Activated T-helper 1 cell treated with anti-CD3 and anti-CD28 coated beads, Interleukin-12 subunit alpha, Interleukin-12 subunit beta, Interleukin-2, Interleukin-4 antibody, amounts not matched to agents 30 ng/mL and 10 ng/mL and 1 ng/mL, durations not matched to agents 14 hours and 24 hours and 36 hours (primary cell): ENCODE measurements around the gene ADORA2A. TPM values are rescaled to one million over a fixed set of nuclear protein-coding genes. Genes with fewer than 3 reads are reported as not detected.
A peak's percentile ranks its signal among the peaks of the same experiment; 100 is the strongest.

Experiments used
- DNase-seq: peaks from one replicate; pipeline ENCODE4 v3.0.0; 2021; ENCODE audit warnings: low spot score
- H3K27ac Mint-ChIP-seq: one replicate; pipeline ENCODE4 v1.8.0; 2021; ENCODE audit warnings: mild to moderate bottlenecking, mixed read lengths
- H3K27me3 Mint-ChIP-seq: one replicate; pipeline ENCODE4 v1.8.0; 2022; ENCODE audit warnings: mild to moderate bottlenecking, moderate library complexity, mixed read lengths; ENCODE audit not compliant: insufficient read depth
- H3K36me3 Mint-ChIP-seq: one replicate; pipeline ENCODE4 v1.8.0; 2021; ENCODE audit warnings: low read depth, mixed read lengths
- H3K4me1 Mint-ChIP-seq: one replicate; pipeline ENCODE4 v1.8.0; 2021; ENCODE audit warnings: low read depth, mixed read lengths
- H3K4me3 Mint-ChIP-seq: one replicate; pipeline ENCODE4 v1.8.0; 2021; ENCODE audit warnings: mild to moderate bottlenecking, moderate library complexity, mixed read lengths
- H3K9me3 Mint-ChIP-seq: one replicate; pipeline ENCODE4 v1.8.0; 2021; ENCODE audit warnings: mixed read lengths
- intact Hi-C: fragments of 100-400 bp; cut with micrococcal nuclease; formaldehyde crosslinking; loops from one replicate; pipeline ENCODE4 v1.15.1; 2024
- total RNA-seq: library from RNA; stranded (reverse); gene quantifications from 2 replicates; pipeline ENCODE4 v1.2.3, GENCODE V29; 2022

Gene ADORA2A
- total RNA-seq, 1 donor from 2014 or later: 27.7 TPM

GRCh38 chr22:24393848-24394247, 33.6 kb upstream of the ADORA2A start:
- no peak for DNase-seq
- Mint-ChIP-seq H3K4me1 (peaks cover 32% of the 10 kb centered on the region), H3K4me3 (no peak overlapping the region), H3K27ac (no peak overlapping the region), H3K36me3 (peaks cover 15% of the 10 kb centered on the region), H3K9me3 (no peaks in the 10 kb centered on the region), H3K27me3 (no peaks in the 10 kb centered on the region)
- intact Hi-C loops: no loop called here

GRCh38 chr22:24394254-24394653, 33.1 kb upstream of the ADORA2A start:
- intact Hi-C loops: no loop called here
- H3K4me3 Mint-ChIP-seq: no peak overlapping the region

DNA sequence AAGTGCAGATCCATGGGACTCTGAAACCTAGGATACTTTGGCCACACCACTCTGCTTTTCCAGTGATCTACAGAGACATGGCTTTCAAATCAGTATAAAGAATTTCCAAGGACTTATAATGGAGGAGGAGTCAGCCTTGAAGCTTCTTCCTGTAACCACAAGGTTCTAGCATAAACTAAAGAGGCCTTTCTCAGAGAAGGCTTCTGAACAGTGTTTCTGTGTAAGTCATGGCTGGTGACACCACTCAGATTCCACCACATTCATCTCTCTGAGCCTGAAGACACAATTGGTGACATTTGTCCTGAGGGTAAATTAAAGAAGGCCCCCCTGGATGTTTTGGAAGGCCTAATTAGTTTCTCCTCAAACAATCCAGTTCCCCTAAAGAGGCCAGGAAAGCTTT, 29.0 kb upstream of the ADORA2A start:
- Mint-ChIP-seq H3K4me1 (peaks cover 48% of the 10 kb centered on the region), H3K9me3 (no peaks in the 10 kb centered on the region), H3K36me3 (peaks cover 28% of the 10 kb centered on the region), H3K27me3 (no peaks in the 10 kb centered on the region), H3K4me3 (no peak overlapping the region), H3K27ac (peak overlapping the region; percentile 66)
- intact Hi-C loops: no loop called here
- no peak for DNase-seq

More at GRCh38 chr22:24394254-24394653, 33.1 kb upstream of the ADORA2A start:
- Mint-ChIP-seq H3K27me3 (no peaks in the 10 kb centered on the region), H3K4me1 (peaks cover 34% of the 10 kb centered on the region), H3K36me3 (peaks cover 14% of the 10 kb centered on the region), H3K9me3 (no peaks in the 10 kb centered on the region), H3K27ac (no peak overlapping the region)
- DNase-seq: no peak

GRCh38 chr22:24400034-24400725, 27.2 kb upstream of the ADORA2A start:
- peak overlapping the region; percentile 77 for H3K27ac Mint-ChIP-seq
- H3K27me3 Mint-ChIP-seq: no peaks in the 10 kb centered on the region
- no peaks in the 10 kb centered on the region for H3K9me3 Mint-ChIP-seq
- intact Hi-C loops: loop anchor here (1.0 kb wide), 1 partner anchor 34 kb away; no protein-coding TSS in a partner anchor
- no peak for DNase-seq
- peaks cover 32% of the 10 kb centered on the region for H3K36me3 Mint-ChIP-seq
- peak overlapping the region; percentile 37 for H3K4me3 Mint-ChIP-seq
- peaks cover 52% of the 10 kb centered on the region for H3K4me1 Mint-ChIP-seq

DNA sequence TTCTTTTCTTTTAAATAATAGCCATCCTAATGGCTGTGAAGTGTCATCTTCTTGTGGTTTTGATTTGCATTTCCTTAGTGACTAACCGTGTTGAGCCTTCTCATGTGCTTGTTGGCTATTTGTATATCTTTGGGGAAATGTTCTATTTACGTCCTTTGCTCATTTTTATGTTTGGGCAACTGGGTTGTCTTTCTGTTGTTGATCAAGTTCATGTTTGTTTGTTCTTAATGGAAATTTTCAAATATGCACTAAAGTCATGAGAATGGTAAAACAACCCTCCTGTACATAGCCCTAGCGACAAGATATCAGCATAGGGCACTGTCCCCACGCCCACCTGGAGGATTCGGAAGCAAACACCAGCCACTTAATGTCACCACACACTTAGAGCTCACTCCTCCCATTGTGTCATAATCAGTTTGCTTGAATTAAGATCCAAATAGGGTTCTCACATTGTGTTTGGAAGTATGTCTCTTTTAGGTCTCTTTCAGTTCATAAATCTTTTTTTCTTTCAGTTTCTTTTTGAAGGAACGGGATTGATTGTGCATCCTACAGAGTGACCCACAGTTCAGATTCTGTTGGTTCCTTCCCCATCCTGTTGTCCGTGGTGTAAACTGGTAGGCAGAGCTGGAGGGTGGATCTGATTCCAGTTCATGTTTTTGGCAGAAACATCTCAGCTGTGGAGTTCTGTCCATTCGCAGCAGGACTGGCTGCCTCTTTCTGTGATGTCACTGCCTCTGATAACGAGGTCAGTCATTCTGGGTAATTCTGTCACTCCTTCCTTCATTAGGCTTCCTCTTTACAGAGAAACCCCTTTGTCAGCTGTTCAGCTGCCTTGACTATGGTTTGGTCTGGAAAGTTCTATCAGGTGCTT, 26.4 kb upstream of the ADORA2A start:
- Mint-ChIP-seq H3K27me3 (no peaks in the 10 kb centered on the region), H3K4me1 (peaks cover 52% of the 10 kb centered on the region), H3K36me3 (peaks cover 31% of the 10 kb centered on the region), H3K9me3 (no peaks in the 10 kb centered on the region), H3K27ac (peak overlapping the region; percentile 77), H3K4me3 (peak overlapping the region; percentile 37)
- no peak for DNase-seq
- intact Hi-C loops: loop anchor here (1.0 kb wide), 1 partner anchor 33 kb away; no protein-coding TSS in a partner anchor

DNA sequence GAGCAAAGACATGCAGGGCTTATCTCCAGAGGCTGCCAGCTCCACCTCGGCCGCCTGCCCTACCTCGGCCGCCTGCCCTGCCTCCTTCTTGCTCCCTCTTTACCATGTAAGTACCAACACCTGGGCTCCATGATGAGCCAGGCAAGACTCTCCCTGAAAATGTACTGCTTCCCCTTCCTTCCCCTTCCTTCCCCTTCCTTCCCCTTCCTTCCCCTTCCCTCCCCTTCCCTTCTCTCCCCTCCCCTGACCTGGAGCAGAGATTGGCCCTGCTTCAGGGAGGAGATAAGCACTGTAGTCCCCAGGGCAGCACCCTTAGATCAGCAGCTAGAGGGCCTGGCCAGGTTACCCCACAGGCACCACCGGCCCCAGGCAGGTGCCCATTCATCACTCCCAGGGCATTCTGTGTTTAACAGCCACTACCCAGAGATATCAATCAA, 25.4 kb upstream of the ADORA2A start:
- no peak for DNase-seq
- H3K9me3 Mint-ChIP-seq: no peaks in the 10 kb centered on the region
- intact Hi-C loops: no loop called here
- H3K4me1 Mint-ChIP-seq: peaks cover 58% of the 10 kb centered on the region
- peaks cover 29% of the 10 kb centered on the region for H3K36me3 Mint-ChIP-seq
- peak overlapping the region; percentile 80 for H3K27ac Mint-ChIP-seq
- H3K27me3 Mint-ChIP-seq: no peaks in the 10 kb centered on the region
- H3K4me3 Mint-ChIP-seq: no peak overlapping the region

DNA sequence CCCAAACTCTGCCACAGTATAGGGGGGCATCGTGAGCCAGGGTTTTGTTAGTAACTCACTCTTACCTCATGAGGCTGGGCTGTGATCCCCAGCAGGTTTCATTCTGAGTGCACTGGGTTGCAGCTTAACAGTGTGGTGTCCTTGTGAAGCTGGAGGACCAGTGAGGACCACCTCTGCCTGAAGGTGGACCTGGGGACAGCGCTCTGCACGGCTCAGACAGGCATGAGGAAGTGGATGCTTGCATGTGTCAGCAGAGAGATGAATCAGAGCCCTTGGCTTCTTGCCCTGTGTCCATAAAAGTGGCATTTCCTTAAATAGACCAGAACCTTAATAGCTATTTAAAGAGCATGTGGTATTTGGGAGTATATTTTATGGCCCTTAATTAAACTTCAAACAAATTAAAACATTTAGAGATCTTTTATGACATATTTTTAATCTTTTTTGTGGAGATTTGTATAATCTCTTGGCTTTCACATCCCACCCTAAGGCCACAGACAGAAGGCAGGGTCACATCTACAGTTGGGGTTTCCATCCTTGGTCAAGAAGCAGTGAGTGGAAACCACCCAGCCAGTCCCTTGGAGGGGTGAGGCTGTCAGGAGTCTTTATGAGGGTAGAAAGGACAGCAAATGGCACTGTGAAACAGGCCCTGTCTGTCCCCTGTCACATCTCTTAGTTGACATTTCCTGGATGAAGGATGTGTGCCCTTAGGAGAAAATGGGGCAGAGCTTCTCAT, 24.8 kb upstream of the ADORA2A start:
- H3K36me3 Mint-ChIP-seq: peaks cover 29% of the 10 kb centered on the region
- H3K4me1 Mint-ChIP-seq: peaks cover 64% of the 10 kb centered on the region
- no peak for DNase-seq
- peak overlapping the region; percentile 80 for H3K27ac Mint-ChIP-seq
- H3K4me3 Mint-ChIP-seq: no peak overlapping the region
- intact Hi-C loops: no loop called here
- no peaks in the 10 kb centered on the region for H3K27me3 Mint-ChIP-seq
- no peaks in the 10 kb centered on the region for H3K9me3 Mint-ChIP-seq

- intact Hi-C loops: no loop called here
- H3K27ac Mint-ChIP-seq: peak overlapping the region; percentile 13
- H3K4me3 Mint-ChIP-seq: no peak overlapping the region
- DNase-seq: no peak
- no peaks in the 10 kb centered on the region for H3K9me3 Mint-ChIP-seq
- H3K27me3 Mint-ChIP-seq: no peaks in the 10 kb centered on the region
- peaks cover 64% of the 10 kb centered on the region for H3K4me1 Mint-ChIP-seq
- peaks cover 29% of the 10 kb centered on the region for H3K36me3 Mint-ChIP-seq
Observed at GRCh38 chr22:24403346-24403745, 24.1 kb upstream of the ADORA2A start.

- H3K27me3 Mint-ChIP-seq: no peaks in the 10 kb centered on the region
- no peak for DNase-seq
- H3K9me3 Mint-ChIP-seq: no peaks in the 10 kb centered on the region
- H3K36me3 Mint-ChIP-seq: peaks cover 26% of the 10 kb centered on the region
- peaks cover 57% of the 10 kb centered on the region for H3K4me1 Mint-ChIP-seq
- H3K4me3 Mint-ChIP-seq: no peak overlapping the region
- intact Hi-C loops: no loop called here
- H3K27ac Mint-ChIP-seq: no peak overlapping the region
Observed at GRCh38 chr22:24404561-24405275, 22.7 kb upstream of the ADORA2A start.

DNA sequence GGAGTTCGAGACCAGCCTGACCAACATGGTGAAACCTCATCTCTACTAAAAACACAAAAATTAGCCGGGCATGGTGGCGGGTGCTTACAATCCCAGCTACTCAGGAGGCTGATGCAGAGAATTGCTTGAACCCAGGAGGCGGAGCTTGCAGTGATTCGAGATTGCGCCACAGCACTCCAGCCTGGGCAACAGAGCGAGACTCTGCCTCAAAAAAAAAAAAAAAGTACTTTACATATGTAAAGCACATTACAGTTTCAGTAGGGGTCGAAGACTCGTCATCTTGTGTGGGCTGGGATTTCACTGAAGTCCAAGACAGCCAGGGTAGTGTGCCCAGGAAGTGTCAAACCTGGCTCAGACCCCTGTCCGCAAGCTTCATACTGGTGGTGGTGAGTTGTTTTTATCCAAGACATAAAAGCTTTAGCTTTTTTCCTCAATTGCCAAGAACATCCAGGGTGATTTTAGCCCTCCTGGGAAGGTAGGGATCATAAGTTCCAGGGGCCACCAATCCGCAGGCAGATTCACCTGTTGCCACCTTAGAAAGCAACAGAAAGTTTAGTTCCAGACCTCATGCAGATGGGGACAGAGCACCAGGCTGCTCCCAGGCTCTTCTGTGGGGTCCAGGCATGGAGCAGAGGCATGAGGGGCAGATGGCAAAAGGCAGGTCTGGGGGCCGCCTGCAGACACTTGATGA, 21.6 kb upstream of the ADORA2A start:
- H3K4me3 Mint-ChIP-seq: no peak overlapping the region
- H3K27ac Mint-ChIP-seq: no peak overlapping the region
- H3K27me3 Mint-ChIP-seq: no peaks in the 10 kb centered on the region
- H3K9me3 Mint-ChIP-seq: no peaks in the 10 kb centered on the region
- intact Hi-C loops: no loop called here
- H3K4me1 Mint-ChIP-seq: peaks cover 54% of the 10 kb centered on the region
- H3K36me3 Mint-ChIP-seq: peaks cover 18% of the 10 kb centered on the region
- no peak for DNase-seq

DNA sequence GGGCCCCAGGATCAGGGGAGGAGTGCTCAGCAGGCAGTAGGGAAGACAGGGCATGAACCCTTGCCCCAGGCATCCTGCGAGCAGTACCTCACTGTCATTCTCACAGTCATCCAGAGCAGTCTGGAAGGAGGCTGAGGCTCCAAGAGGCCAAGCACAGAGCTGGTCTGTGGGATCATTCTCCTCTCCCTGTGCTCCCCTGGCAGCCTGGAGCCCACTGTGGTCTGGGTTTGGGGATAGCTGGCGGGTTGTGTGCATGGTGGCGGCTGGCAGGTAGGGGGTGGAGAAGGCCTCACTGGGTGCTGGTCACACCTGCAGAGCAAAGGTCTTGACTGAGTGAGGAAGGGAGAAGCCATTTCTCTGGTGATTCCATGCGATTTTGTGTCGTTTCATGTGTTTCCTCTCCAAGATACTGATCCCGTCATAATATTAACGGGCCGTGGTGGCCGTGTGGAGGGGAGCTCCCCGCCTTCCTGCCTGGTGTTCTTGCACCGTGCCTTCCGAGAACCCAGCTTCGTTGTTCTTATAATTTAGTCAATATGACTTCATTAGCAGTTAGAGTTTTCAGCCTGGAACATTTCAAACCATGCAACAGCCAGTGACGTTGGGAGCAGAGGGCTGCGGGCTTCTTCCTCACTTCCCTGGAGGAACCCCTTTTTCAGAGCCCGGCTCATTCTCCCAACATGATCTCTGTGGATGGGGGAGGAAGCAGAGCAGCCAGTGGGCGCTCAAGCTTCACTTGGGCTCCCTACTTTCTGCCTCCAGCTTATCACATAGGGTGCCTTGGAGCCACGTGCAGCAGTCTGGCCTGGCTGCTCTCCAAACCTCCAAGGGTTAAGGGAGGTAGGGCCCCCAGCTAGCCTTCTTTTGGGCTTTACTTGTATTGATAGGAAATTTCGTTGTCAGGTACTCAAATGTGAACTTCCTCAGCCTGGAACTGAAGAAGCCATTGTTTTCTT, 20.8 kb upstream of the ADORA2A start:
- no peak overlapping the region for H3K4me3 Mint-ChIP-seq
- H3K27ac Mint-ChIP-seq: peak overlapping the region; percentile 47

More for the DNA sequence above, 20.8 kb upstream of the ADORA2A start:
- no peaks in the 10 kb centered on the region for H3K27me3 Mint-ChIP-seq
- H3K9me3 Mint-ChIP-seq: no peaks in the 10 kb centered on the region
- no peak for DNase-seq
- intact Hi-C loops: no loop called here
- peaks cover 10% of the 10 kb centered on the region for H3K36me3 Mint-ChIP-seq
- H3K4me1 Mint-ChIP-seq: peaks cover 45% of the 10 kb centered on the region
